Right hindlimb (tissue), 1 donor: ENCODE measurements around the gene BAIAP2.
"Not testable (repeated sequence)": the region's sequence is repeated elsewhere in the genome, so short reads cannot be mapped to it uniquely, and the experiment has no call there.

Experiments used
- DNase-seq: peaks from one replicate; pipeline ENCODE4 v3.0.0-alpha.2; 2018

Gene BAIAP2

DNA sequence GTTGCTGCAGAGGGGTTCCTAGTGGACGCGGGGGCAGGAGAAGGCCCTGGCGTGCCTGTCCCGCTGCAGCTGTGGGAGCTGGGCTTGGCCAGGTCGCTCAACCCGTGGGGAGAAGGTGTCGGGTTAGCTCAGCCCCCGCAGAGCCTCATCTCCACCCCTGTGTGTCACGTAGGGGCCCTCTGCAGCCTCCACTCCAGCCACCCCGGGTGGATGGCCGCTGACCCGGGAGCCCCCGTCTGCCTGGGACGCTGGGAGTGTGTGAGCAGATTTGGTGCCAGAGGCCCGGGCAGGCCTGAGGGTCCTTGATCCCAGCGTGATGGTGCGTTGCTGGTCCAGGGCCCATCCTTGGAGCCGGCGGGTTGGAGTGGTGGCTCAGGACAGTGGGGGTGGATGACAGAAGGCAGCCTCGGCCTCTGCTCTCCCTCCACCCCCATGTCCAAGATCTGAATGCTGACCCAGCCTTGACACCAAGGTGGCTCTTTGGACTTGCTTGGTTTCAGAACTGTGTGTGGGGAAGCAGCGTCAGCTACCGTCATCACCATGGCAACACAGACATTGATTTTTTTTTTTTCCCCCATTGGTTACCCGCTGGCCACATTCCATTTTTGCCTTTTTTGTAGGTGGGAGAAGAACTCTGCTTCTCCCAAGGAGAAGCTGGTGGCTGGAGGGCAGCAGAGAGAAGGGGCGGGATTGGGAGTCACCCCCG, 35.7 kb downstream of the BAIAP2 start:
- no peak for DNase-seq

DNA sequence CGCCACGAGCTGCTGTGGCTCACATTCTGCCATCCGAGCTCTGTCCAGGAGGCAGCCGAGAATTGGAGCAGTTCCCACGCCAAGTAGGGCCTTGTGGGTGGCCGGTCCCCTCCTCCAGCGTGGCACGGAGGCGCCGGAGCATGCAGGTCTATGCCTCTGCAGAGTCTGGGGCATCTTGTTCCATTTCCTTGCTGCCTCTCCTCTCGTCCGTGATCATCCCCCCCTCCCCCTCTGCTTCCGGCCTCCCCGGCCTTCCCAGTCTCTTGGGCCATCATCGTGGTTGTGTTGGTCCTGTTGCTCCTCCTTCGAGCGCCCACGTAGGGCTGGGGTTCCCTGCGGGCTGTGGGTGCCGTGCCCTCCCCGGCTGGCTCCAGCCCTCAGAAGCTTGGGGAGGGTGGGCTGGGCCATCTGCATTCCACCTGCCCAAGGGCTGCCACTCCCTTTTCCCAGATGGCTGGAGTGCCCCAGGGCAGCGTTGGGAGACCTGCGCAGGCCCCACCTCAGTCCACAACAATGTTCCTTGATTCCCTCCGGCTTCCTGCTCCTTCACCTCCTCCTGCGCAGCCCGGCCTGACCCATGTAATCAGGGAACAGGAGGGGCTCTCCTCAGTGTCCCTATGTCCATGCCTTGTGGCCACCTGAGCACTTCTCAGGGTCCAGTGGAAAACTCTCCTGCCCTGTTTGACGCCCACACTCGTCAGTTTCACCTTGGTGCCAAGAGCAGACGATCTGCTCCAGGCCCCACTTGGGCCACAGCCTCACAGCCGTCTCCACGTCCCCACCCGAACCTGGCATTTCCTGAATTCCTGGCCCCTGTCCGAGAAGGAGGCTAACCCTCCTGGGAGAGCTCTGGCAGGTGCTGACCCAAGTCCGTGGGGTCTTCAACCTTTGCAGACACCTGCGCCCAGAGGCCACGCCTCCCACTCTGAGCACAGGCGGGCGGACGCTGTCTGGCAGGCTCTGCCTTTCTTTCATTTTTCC, 37.1 kb downstream of the BAIAP2 start:
- DNase-seq = no peak

DNA sequence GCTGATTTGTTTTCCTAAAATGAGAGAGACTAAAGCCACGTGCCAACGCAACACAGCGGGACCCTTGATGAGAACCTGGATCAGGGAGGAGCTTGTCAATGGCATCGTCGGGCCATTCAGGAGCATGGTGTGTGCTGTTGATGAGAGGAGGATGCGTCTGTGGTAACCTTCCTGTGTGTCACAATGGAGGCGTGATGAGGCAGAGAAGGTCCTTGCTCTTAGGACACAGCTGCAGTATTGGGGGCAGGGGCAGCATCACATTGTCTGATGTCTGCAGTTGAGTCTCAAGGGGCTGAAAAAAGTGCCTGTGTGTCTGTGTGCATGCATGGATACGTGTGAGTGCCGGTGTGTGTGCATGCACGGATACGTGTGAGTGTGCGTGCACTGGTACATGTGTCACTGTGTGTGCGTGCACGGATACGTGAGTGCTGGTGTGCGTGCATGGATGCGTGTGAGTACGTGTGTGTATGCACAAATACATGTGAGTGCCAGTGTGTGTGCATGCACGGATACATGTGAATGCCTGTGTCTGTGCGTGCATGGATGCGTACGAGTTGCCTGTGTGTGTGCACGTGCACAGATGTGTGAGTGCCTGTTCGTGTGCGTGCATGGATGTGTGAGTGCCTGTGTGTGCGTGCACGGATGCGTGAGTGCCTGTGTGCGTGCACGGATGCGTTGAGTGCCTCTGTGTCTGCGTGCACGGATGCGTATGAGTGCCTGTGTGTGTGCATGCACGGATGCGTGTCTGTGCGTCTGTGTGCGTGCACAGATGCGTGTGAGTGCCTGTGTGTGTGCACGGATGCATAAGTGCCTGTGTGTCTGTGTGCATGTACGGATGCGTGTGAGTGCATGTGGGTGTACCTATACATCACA, 39.3 kb downstream of the BAIAP2 start:
- no peak for DNase-seq

DNA sequence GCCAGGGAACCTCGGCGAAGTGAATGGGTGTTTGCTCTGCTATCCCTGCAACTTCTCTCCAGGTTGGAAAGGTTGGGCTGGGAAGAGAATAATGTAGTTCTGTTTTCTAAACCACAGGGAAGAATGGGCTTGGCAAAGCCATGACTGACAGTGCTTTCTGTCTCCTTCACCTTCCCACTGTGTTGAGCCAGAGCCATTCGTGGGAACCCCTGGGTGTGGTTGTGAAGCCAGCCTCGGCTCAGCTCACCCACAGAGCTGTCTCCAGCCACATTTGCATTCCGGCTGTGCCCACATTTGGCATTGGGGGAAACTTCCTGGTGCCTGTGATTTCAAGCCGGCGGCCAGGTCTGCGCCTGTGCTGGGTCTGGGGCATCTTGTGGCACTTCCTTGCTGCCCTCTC, 39.9 kb downstream of the BAIAP2 start:
- DNase-seq = no peak

DNA sequence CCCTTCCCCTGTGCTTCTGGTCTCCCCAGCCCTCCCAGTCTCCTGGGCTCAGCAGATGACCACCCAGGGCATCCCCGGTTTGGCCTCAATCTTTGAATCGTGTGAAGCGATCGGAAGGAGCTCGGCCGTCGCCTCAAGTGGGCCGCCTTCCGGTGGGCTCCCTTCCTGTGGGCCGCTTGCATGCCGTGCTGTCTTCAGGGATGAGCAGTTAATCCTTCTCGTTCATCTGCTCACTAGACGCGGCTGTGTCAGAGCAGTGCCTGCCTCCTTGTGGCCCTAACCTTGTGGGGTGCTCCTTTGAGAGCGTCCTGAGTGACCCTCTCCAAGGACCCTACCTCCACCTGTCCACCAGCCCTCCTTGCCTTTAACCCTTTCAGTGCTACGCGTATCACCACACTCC, 40.4 kb downstream of the BAIAP2 start:
- DNase-seq = no peak

DNA sequence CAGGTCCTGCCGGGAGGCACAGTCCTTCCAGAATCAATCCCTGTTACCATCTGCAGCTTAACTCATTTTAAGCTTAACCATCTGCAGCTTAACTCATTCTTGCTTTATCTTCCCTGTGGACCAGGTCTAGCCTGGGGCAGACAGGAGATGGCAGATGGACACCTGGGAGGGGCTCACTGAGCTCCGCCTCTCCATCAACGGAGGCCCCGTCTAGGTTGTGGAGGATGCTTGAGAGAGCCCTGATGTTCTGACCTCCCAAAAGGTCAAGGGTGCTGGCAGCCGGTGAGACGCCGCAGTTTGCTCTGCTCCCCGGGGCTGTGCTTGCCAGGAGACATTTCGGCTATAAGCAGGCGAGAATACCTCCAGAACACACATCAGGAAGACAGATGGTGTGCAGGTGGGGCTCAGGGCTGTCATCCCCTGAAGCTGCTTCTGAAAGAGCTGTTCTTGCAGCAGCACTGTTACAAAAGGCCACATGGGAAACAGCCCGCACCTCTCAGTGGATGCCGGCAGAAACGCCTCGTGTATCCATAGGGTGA, 41.3 kb downstream of the BAIAP2 start:
- DNase-seq = no peak

DNA sequence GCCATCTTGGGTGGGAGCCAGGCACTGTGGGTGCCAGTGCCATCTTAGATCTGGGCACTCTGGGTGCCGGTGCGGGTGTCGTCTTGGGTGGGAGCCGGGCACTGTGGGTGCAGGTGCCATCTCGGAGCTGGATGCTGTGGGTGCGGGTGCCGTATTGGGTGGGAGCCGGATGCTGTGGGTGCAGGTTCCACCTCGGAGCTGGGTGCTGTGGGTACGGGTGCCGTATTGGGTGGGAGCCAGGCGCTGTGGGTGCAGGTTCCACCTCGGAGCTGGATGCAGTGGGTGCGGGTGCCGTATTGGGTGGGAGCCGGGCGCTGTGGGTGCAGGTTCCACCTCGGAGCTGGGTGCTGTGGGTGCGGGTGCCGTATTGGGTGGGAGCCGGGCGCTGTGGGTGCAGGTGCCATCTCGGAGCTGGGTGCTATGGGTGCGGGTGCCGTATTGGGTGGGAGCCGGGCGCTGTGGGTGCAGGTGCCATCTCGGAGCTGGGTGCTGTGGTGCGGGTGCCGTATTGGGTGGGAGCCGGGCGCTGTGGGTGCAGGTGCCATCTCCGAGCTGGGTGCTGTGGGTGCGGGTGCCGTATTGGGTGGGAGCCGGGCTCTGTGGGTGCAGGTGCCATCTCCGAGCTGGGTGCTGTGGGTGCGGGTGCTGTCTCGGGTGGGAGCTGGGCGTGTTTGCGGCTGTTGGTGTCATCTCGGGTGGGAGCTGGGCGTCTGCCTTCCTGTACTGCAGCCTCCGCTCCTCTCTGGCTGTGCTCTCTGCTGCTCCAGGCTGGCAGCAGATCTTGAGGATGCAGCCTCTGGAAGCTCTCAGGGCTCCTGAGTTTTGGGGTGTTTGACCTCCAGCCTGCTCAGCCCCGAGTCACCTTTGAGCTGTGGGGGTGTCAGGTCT, 43.3 kb downstream of the BAIAP2 start:
- not testable (repeated sequence) for DNase-seq

DNA sequence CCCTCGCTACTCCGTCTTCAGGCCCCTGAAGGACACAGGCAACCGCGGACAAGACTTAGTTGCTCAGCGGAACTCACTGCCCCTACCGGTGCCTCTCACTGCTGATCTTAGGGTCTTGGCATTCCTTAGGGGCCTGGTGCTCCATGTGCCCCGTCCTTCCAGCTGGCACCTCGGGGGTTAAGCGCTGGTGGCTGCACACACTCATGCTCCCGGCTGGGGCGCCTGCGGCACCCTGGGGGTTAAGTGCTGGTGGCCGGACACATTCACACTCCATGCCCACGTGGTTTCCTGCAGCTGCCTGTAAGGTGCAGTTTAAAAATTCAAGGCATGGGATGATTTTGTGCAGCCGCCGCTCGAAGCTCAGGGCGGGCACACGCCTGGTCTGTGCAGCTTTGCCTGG, 45.1 kb downstream of the BAIAP2 start:
- DNase-seq = no peak

DNA sequence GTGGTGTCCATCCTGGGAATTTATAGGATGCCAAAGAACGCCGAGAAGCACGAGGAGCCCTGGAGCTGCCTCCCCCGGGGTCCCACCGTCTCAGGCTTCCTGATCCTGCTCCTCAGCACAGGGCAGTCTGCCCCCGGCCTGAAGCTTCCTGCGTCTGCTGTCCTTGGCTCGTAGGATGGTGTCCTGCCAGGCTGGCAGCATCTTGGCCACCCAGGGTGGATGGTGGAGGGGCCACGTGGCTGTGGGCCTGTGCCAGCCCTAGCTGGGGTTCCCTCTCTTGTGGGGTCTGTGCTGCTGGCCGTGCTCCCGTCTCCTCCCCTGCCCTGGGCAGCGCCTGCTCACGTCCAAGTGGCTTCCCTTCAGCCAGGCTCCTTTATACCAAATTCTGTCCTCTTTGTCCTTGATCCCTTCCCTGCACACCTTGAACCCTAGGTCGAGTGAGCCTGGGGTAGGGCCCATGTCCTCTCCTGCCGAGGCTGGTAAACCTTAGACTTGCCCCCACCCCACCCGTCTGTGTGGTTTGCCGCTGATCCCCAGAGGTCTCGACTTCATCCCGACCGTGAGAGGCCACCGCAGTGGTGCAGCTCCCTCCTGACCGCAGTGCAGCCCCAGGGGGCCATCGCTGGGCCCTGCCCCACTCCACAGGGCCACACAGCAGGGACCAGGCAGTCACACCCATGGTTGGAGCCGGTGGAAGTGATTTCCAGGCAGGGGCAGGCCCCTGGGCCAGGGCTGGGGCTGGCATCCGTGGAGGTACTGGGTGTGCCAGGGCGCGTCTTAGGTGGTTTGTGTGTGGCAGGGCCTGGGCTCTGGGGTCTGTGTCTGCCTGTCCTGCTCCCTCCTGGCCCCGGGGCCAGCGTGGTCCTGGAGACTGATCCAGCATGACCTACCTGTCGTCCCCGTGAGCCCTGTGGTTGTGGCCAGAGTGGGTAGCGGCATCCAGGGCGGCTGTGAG, 46.5 kb downstream of the BAIAP2 start:
- DNase-seq = no peak

DNA sequence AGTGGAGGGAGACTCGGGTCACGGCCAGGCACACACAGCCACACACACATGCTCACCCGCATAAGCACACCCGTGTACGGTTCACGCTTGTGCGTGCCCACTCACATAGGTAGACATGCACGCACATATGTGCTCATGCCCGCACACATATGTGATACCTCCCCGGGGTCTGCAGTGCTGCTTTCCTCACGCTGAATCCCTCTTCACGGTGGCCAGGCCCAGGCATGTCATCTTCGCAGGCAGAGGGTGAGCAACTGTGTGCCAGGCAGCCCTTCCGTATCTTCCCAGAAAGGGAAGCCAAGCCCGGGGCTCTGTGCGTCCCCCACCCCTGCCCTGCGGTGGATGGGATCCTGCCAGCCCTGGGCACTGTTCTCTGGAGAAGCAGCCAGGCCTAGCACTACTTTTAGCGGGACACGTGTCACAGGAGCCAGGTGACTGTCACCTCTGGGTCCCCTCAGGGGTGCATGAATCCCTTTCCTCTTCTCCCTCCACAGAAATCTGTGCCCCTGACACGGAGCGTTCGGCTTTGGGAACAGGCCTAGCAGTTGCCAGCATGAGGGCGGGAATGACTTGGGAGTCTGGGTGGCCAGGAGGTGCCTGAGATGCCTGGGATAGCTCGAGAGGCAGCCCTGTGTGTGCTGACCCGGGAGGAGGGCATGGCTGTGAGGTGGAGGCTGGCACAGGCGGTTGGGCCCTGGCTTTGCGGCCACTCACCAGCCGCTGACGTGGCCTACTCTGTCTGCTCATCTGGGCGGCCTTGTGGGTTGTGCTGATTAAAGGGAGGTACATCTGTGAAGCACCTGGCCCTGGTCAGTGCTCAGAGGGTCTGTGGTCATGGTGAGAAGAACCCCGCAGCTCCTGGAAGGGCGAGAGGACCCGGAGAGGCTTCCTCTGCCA, 47.5 kb downstream of the BAIAP2 start:
- DNase-seq = no peak

DNA sequence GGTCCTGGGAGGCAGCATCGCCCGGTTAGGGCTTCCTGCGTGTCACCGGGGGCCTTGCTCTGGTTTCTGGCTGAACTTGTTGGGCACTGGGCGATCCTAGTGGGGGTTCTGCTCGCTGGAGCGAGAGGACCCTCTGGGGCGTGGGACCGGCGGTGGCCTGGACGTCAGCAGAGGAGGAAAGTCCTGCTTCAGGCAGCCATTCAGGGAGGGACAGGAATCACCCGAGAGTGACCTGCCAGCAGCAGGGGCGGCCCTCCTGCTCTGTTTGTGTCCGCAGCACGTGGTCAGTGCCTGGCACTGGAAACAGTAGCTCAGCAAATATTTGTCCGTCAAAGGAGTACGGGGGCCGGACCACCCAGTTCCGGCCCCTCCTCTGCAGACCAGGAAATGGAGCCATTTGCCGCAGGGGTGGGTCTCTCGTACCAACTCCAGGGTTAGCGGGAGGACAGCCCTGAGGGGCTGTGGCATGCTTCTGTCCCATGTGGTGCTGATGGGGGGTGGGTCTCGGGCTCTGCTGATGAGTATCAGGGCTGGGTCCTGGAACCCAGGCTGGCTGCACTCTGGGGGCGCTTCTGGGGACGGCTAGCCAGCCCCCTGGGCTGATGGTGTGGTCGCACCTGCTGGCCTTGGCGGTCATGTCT, 48.3 kb downstream of the BAIAP2 start:
- no peak for DNase-seq

DNA sequence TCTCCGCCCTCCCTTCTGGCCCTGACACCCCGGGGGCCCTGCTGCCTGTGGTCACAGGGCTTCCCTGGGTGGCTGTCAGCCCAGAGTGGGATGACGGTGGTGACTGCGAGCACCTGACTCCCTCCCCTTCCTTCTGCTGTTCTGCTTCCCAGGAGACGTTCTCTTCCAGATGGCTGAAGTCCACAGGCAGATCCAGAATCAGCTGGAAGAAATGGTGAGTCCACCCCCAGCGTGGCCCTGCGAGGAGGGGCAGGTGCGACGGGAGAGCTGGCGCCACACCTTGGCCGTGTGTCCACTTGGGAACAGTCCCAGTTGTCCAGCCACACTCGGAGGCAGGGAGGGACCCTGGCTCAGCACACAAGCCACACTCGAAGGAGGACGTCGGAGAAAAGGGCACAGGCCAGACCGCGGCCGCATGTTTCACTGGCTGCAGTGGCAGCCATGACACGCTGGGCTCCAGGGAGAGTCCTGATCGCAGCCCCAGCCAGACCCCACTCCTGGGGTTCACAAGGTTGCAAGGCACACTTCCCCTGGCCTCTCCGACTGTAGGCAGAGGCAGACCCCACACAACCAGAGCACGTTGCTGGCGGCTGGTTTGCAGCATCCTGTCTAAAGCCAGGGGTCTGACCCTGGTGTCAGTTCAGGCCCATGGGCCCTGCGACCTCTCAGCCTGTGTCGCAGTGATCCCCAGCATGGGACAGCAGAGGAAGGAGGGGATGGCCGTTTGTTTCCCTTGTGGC, 49.9 kb downstream of the BAIAP2 start:
- DNase-seq = no peak

DNA sequence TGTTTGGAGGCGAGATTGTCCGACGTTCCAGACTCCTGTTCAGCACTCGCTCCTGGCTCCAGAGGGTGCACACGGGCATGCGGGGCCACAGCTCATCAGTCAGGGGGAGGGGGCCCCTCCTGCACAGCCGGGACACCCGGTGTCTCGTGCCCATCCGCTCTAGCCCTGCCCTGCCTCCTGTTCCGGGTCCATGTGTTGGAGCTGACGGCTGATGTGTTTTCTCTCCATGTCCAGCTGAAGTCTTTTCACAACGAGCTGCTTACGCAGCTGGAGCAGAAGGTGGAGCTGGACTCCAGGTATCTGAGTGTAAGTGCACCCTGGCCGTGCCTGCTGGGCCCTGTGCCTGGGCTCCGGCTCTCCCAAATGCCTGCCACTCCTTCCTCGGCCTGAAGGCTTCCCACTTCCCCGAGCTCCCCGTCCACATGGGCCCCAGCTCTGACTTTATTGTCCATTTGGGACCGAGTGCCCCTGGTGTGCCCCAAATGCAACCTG, 50.5 kb downstream of the BAIAP2 start:
- no peak for DNase-seq

DNA sequence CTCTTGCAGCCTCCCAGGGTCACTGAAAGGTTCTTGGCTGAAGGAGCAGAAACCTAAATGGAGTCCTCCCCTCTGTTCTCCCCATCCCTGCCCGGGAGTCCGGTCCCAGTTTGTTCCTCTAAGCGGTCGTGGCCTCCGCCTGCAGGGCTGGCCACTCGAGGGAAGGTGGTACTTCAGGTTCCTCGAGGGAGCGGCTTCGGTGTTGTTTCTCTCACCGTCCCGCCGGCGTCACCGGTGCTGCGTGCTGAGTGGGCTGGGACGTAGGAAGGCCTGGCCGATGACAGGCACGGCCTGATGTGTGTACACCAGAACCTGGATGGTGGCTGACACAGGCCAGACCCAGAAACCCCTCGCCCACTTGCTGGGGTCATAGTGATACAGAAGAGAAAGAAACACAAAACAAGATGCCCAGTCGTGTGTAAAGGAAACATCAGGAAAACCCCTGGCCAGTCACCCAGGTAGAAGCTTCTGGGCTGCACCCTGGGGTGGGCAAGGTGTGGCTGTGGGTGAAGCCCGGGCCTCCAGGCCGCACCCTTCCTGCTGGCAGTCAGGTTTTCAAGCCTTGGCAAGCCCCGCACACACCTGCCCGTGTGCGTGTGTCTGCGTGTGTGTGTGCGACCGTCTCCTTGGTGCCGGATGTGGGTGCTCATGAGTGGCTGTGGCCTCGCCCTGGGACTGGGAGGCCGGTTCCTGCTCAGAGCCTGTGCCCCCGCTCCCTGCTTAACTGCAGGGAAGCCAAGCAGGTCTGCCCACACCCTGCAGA, 52.0 kb downstream of the BAIAP2 start:
- no peak for DNase-seq

DNA sequence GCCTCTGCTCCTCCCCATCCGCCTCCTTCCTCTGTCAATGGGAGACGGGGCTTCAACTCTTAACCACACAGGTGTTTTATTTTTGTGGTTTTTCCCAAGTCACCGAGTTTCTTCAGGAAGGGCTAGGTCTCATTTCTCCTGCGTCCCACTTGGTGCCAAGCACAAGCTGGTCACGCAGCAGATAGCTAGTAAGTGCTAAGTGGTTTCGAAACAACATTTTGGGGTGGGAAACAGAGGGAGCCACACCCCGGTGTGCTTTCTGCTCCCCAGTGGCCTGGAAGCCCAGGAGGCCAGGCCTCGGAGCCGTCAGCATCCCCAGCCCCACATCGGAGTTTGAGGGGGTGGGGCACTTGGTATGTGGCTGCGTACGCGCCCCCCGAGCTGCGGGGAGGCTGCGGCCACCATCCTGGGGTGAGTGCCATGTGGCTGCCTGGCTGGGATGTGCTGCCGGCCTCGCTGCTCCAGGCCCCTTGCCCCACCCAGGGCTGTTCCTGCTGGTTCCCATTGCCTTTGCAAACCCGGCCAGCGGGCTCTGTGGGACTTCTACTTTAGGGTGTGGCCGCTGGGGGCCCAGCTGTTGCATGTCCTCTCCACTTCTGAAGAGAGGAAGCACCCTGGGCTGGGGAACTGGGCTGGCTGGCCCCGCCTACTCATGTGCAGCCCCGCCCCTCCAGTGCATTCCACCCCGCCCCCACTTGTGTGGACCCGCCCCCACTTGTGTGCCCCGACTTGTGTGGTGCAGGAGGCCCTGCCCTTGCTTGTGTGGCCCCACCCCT, 55.6 kb downstream of the BAIAP2 start:
- peak; percentile 62 for DNase-seq

DNA sequence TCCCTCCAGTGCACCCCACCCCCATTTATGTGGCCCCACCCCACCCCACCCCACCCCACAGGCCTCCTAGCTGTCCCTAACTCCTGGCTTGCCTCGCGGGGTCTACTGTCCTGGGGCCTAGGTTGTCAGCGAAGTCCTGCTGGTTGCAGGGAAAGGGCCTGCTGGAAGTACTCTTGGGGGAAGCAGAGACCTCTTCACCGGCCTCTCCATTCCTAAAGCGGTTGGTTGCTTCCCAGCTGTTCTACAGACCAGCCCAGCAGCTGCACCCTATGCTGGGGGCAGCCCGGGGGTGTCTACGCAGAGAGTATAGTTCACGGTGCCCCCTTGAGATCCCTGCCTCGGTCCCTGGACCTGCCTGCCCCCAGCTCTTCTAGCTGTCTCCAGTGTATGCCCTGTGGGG, 56.2 kb downstream of the BAIAP2 start:
- no peak for DNase-seq
